Measurements from ENCODE around the gene DHODH.

DHODH gene

GRCh38 chr16:72008424-72009216, at the start of gene DHODH:
DHODH (plus strand) TSS chr16:72008744; CDS start chr16:72008765, 21 bp downstream.
- peak; percentile 13 for TF ChIP-seq CTCF (IDR thresholded peaks at IDR 0.05; ENCODE audit: low read depth, low read length, missing control alignments)
- DNase-seq (ENCODE audit: low read depth), result peak; percentile 94
- in situ Hi-C loops (cut with HindIII; ENCODE audit: low sequenced_read_pairs), result no loop called here

GRCh38 chr16:71961066-71962039, 47.2 kb upstream of the DHODH start:
- in situ Hi-C loops (cut with HindIII; ENCODE audit: low sequenced_read_pairs), result no loop called here
- peak; percentile 77 for TF ChIP-seq CTCF (IDR thresholded peaks at IDR 0.05; ENCODE audit: low read depth, low read length, missing control alignments)
- peak; percentile 75 for DNase-seq (ENCODE audit: low read depth)
- H3K4me3 ChIP-seq (ENCODE audit: low read depth, low read length), result no peak overlapping the region

More at GRCh38 chr16:72008424-72009216, at the start of gene DHODH:
- H3K4me3 ChIP-seq (ENCODE audit: low read depth, low read length), result peak within 1 kb of the TSS; percentile 97

GRCh38 chr16:71963125-71963875, 45.2 kb upstream of the DHODH start:
- no peak for DNase-seq (ENCODE audit: low read depth)
- in situ Hi-C loops (cut with HindIII; ENCODE audit: low sequenced_read_pairs), result no loop called here
- TF ChIP-seq CTCF (IDR thresholded peaks at IDR 0.05; ENCODE audit: low read depth, low read length, missing control alignments), result no peak
- no peak overlapping the region for H3K4me3 ChIP-seq (ENCODE audit: low read depth, low read length)

- in situ Hi-C loops (cut with HindIII; ENCODE audit: low sequenced_read_pairs), result no loop called here
- DNase-seq (ENCODE audit: low read depth), result no peak
- TF ChIP-seq CTCF (IDR thresholded peaks at IDR 0.05; ENCODE audit: low read depth, low read length, missing control alignments), result no peak
- H3K4me3 ChIP-seq (ENCODE audit: low read depth, low read length), result no peak overlapping the region
Measured at GRCh38 chr16:71965223-71965622, 43.3 kb upstream of the DHODH start.

- no peak for DNase-seq (ENCODE audit: low read depth)
- TF ChIP-seq CTCF (IDR thresholded peaks at IDR 0.05; ENCODE audit: low read depth, low read length, missing control alignments), result no peak
- no peak overlapping the region for H3K4me3 ChIP-seq (ENCODE audit: low read depth, low read length)
- in situ Hi-C loops (cut with HindIII; ENCODE audit: low sequenced_read_pairs), result no loop called here
Measured at GRCh38 chr16:71966932-71967331, 41.6 kb upstream of the DHODH start.

GRCh38 chr16:71969353-71969752, 39.2 kb upstream of the DHODH start:
- no peak for TF ChIP-seq CTCF (IDR thresholded peaks at IDR 0.05; ENCODE audit: low read depth, low read length, missing control alignments)
- H3K4me3 ChIP-seq (ENCODE audit: low read depth, low read length), result no peak overlapping the region
- no peak for DNase-seq (ENCODE audit: low read depth)
- in situ Hi-C loops (cut with HindIII; ENCODE audit: low sequenced_read_pairs), result no loop called here

Data from astrocyte of the cerebellum (primary cell).